Measurements from ENCODE around the gene NAPG.
A peak's percentile ranks its signal among the peaks of the same experiment; 100 is the strongest.
"Not testable (repeated sequence)": the region's sequence is repeated elsewhere in the genome, so short reads cannot be mapped to it uniquely, and the experiment has no call there.

Gene NAPG
- total RNA-seq = 59.1 to 64.6 reads per million in 2 donors

- peak; percentile 84 for DNase-seq
These were observed at the start of gene NAPG for GRCh38 chr18:10525697-10526560. TSS of gene NAPG (plus strand) at chr18:10526027. CDS start at chr18:10526103, 76 bp downstream.

DNA sequence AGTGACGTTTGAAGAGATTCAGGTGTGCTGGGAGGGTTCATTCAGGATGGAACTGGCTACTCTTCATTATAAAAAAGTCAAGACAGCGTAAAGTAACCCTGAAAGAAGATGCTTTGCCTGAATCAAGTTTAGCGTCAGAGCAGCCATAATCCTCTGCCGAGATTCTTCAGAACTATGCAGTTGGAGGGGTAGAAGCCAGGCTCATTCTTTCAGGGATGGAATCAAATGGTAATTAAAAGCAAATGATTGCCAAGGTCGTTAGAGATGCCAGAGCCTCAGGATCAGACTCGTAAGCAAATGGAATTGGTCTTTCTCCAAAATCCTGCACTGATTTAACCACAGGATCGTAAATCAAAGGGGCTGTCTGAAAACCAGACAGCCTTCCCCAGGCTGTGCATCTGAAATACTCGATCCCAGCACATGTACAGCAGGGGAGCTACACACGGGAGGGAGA, 49.5 kb upstream of the NAPG start:
- DNase-seq = no peak

- no peak for DNase-seq
These were observed 48.5 kb upstream of the NAPG start for GRCh38 chr18:10477121-10477862.

- DNase-seq = no peak
These were observed 48.0 kb upstream of the NAPG start for GRCh38 chr18:10477863-10478260.

DNA sequence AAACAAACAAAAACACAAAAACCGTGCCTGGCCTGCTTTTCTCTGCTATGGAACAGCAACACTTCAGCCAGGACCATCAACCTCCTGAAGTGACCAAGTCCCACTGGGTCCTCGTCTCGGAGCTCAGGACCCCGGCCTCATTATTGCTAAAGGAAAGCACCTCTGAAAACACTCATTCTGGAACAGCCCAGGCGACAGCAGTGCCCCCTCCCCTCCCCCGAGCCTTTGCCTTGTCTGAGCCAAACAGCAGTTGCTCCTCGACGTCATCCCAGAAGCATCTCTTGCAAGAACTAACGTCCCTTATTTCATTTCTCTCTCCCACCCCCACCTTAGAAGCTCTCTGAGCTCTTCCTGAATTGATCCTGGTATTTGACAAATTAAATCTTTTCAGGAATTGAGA, 44.0 kb upstream of the NAPG start:
- no peak for DNase-seq

GRCh38 chr18:10482363-10482984, 43.4 kb upstream of the NAPG start:
- DNase-seq = no peak

GRCh38 chr18:10482985-10483949, 42.6 kb upstream of the NAPG start:
- no peak for DNase-seq

DNA sequence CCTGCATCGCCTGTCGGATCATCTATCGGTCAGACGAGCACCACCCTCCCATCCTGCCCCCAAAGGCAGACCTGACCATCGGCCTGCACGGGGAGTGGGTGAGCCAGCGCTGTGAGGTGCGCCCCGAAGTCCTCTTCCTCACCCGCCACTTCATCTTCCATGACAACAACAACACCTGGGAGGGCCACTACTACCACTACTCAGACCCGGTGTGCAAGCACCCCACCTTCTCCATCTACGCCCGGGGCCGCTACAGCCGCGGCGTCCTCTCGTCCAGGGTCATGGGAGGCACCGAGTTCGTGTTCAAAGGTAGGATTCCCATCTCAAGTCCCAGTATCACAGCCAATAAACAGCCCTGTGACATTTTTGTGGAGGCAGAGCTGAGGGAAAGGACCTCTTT, 40.4 kb upstream of the NAPG start:
- no peak for DNase-seq

DNA sequence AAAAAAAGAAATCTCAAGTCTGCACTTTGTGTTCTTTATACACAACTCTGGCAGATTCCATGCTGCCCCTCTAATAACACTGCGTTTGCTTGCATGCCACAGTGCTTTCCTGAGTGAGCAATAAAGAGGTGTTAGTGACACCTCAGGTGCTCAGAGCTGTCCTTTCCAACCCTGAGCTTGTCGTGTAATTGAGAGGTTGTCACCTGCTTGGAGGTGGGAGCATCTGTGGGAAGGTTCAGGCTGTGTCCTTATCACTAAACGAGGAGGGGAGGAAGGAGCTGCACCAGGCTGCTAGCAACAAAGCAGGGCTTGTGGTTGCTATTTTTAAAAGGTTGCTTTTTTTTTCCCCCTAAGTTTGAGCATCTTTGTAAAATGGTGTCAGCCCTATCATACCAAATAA, 39.5 kb upstream of the NAPG start:
- DNase-seq = no peak

GRCh38 chr18:10487154-10487553, 38.7 kb upstream of the NAPG start:
- DNase-seq = no peak

DNA sequence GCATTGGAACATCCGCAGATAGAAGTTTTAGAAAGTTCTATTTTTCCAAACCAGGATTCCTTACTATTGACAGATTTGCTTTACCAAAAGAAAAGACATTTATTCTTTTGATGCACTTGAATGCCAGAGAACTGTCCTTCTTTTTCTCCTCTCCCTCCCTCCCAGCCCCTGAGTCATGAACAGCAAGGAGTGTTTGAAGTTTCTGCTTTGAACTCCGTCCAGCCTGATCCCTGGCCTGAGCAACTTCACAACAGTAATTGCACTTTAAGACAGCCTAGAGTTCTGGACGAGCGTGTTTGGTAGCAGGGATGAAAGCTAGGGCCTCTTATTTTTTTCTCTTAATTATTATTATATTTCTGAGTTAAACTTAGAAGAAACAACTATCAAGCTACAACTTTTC, 37.8 kb upstream of the NAPG start:
- no peak for DNase-seq

DNA sequence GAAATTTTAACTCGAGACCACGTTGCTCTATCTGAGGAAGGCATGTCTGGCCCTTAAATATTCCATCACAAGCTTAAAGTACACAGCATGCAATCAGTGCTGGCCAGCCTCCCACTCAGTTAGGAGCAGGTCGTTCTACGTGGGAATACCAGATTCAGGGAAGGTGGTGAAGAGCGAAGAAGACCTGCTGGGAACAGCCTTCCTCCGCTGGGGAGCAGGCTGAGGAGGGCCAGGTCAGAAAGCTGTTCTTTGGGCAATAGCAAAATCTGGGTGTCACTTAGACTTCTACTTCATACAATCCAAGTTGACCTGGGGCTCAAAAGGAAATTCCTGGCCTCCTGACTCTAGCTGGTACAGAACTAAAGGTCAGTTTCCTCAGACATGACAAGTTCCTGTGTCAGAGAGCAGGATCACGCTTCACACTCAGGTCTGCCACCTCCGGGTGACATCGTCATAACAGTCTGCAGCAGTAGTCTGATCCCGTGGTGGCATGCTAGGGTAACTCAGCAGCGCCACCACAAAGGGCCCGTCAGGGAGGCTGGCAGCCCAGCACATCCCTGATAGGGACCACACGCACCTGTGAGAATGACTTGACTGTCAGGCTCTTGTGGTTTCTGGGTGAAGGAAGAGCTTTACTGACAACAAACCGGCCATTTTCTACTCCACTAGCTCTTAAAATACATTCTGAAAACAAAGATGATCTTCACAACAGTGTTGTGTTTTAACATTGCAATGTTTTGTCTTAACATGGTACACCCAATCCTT, 35.2 kb upstream of the NAPG start:
- no peak for DNase-seq

DNA sequence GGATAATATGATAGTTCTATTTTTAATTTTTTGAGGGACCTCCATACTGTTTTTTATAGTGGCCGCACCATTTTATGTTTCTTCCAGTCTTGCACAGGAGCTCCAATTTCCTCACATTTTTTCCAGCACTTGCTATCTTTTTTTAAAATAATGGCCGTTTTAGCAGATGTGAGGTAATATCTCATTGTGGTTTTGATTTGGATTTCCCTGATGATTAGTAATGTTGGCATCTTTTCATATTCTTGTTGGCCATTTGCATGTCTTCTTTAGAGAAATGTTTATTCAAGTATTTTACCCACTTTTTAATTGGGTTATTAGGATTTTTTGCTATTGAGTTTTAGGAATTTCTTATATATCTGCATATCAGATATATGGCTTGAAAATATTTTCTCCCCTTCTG, 29.9 kb upstream of the NAPG start:
- DNase-seq = no peak

- DNase-seq = no peak
These were observed 28.5 kb upstream of the NAPG start for GRCh38 chr18:10497206-10497749.

DNA sequence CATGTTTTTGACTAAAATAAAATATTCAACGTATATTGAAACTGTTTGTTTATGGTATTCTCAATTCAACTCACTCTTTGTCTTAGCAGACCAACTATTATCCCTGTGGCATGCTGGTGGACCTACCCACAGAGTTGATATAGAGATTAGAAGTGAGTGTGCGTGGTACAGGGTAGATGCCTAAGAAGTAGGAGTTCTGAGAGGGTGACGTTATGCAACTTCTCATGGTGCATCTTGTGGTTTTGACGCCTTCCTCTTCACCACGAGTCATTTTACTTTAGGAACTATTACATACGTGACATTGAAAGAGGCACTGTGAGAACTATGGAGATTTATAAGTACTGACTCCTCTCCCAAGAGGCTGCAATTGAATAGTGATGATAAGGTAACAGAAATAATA, 26.6 kb upstream of the NAPG start:
- no peak for DNase-seq

DNA sequence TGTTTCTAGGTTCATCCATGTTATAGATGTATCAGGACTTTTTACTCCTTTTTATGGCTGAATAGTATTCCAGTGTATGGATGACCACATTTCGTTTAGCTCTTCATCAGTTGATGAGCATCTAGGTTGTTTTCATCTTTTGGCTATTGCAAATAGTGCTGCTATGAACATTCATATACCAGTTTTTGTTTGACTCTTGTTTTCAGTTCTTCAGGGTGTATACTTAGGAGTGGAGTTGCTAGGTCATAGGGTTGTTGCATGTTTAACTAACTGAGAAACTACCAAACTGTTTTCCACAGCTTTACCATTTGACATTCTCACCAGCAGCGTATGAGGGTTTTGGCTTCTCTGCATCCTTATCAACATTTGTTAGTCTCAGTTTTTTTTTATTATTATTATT, 25.8 kb upstream of the NAPG start:
- no peak for DNase-seq

DNA sequence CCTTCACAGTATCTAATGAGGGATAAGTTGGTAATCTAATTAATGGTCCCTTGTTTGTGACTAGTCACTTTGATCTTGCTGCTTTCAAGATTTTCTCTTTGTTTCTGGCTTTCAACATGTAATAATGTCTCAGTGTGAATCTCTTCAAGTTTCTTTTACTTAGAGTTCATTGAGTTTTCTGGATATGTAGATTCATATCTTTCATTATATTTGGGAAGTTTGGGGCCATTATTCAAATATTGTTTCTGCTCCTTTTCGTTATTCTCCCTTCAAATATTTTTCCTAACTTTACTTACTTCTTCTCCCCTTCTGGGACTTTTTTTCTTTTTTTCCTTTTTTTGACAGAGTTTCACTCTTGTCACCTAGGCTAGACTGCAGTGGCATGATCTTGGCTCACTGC, 21.1 kb upstream of the NAPG start:
- no peak for DNase-seq

DNA sequence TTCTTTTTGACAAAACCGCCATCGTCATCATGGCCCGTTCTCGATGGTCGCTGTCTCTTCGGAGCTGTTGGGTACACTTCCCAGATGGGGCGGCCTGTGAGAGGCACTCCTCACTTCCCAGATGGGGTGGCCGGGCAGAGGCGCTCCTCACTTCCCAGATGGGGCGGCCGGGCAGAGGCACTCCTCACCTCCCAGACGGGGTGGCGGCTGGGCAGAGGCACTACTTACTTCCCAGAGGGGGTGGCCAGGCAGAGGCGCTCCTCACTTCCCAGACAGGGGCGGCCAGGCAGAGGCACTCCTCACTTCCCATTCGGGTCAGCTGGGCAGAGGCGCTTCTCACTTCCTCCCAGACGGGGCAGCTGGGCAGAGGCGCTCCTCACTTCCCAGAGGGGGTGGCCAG, 19.9 kb upstream of the NAPG start:
- not testable (repeated sequence) for DNase-seq

DNA sequence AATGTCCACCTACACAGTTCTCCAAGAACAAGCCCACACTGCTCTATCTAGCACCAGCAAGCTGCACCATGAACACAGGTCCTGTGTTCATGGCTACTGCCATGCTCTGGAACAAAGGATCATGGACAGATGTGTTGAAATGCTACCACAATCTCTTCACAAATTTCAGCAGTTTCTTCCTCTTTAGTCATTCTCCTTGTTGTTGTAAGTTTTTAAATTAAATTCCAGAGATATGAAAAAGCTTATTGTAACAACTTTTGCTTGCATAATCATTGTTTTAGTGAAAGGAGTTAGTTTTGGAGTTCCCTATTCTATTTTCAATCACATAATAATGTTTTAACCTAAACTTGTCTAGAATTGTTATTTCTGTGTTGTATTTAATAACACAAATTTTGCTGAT, 17.2 kb upstream of the NAPG start:
- no peak for DNase-seq

GRCh38 chr18:10511236-10511635, 14.6 kb upstream of the NAPG start:
- no peak for DNase-seq

GRCh38 chr18:10514082-10514481, 11.7 kb upstream of the NAPG start:
- DNase-seq = no peak
